HG02938 (cell line): ENCODE data around the gene ATP6V0E1.
A peak's percentile ranks its signal among the peaks of the same experiment; 100 is the strongest.
"Not testable (repeated sequence)": the region's sequence is repeated elsewhere in the genome, so short reads cannot be mapped to it uniquely, and the experiment has no call there.

ENCODE experiments used
- ATAC-seq: cut with Tn5 transposase; IDR thresholded peaks from one replicate; pipeline ENCODE4 v1.9.1; 2021; ENCODE audit warnings: mild to moderate bottlenecking, moderate library complexity; ENCODE audit not compliant: unreplicated experiment

The ATP6V0E1 gene

GRCh38 chr5:173032730-173033129, 49.2 kb downstream of the ATP6V0E1 start:
- ATAC-seq: no peak

- ATAC-seq: no peak
Observed at GRCh38 chr5:173033923-173034322, 50.4 kb downstream of the ATP6V0E1 start.

DNA sequence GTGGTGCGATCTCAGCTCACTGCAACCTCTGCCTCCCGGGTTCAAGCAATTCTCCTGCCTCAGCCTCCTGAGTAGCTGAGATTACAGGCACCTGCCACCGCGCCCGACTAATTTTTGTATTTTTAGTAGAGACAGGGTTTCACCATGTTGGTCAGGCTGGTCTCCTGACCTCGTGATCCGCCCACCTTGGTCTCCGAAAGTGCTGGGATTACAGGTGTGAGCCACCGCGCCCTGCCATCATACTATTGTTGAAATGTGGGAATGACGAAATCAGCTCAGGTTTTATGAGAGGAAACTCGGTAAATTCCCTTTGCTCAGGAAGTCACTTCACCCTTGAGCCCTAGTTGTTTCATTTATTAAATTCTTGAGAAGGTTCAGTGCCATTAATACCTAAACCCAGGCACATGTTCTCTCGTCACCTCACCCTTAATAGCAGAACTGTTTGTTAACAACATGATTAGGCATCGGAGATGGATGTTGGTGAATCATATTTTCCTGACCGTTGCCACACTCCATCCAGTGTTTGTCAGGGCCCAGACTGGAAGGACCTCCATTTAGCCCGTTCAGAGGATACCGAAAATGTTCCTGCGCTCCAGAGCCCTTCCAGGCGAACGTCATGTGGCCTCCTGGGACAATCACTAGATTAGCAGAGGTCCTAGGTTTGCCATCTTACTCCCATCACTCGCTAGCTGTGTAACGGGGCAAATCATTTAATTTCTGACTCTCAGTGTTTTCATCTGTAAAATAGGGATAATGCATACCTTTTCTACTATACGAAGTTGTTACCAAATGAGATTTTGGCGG, 52.5 kb downstream of the ATP6V0E1 start:
- peak; percentile 58 for ATAC-seq

DNA sequence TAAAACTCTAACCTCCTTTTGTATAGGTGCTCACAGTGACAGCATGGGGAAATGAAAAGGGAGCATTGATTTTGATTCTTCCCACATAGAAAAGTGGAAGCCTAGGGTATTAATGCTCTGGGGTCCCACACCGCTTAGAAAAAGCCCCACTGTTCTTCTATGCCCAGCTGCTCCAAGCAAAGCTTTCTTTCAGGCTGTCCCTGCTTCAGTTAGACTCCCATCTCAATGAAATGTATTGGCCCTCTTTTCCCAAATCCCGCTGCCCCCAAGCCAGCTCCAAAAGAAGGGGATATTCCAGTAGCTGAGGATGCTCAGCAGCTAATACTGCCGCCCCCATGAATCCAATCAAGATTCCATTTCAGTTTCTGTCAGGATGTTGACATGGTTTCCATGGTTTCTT, 55.6 kb downstream of the ATP6V0E1 start:
- ATAC-seq: no peak

GRCh38 chr5:173039964-173040363, 56.4 kb downstream of the ATP6V0E1 start:
- no peak for ATAC-seq

GRCh38 chr5:173041881-173042762, 58.6 kb downstream of the ATP6V0E1 start:
- no peak for ATAC-seq

DNA sequence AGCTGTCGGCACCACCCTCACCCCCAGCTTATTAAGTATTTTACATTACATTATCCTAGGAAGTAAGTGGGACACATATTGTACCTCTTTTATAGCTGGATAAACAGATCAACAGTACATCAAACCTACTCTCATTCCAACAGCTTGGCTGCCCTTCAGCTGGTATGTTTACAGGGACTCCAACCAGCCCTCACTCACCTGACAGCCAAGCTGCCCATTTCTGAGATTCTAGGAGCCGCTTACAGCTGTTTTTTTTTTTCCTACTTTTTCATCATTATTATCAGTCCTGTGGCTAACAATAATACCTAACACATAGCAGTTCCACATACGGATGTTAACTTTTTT, 59.2 kb downstream of the ATP6V0E1 start:
- no peak for ATAC-seq

- ATAC-seq: no peak
Observed at GRCh38 chr5:173045474-173045873, 61.9 kb downstream of the ATP6V0E1 start.

DNA sequence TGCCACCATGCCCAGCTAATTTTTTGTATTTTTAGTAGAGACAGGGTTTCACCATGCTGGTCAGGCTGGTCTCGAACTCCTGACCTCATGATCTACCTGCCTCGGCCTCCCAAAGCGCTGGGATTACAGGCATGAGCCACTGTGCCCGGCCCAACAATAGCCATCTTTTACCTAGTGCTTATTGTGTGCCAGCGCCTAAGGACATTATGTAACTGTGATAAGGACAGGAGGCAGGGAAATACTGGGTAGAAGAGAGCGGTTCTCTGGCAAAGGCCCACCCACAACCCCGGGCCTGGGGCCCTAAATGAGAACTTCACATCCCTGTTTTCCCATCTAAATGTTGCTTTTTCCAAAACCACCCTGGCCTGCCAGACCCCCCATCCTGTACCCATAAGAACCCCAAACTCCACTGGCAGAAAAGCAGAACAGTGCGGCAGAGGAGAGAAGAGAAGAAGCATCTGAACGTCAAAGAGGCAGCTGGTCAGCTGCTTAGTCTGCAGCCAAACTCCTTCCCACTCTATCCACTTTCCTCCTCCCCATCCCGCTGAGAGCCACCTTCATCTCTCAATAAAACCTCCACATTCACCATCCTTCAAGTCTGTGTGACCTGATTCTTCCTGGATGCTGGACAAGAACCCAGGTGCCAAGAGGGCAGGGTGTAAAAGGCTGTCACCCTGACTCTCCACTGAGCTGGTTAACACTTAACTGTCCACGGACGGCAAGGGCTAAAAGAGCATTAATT, 63.7 kb downstream of the ATP6V0E1 start:
- not testable (repeated sequence) for ATAC-seq

DNA sequence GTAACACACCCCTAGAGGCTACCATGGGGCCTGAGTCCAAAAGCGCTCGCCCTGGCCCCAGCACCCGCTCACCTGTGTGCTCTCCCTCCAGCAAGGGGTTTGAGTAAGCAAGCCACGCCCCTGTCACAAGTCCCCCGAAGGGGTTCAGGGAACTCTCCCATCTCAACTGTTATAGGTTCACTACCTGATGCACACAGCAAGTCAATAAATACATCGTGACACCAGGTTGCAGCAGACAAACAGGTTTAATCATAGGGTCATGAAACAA, 64.2 kb downstream of the ATP6V0E1 start:
- no peak for ATAC-seq

- ATAC-seq: no peak
Observed at GRCh38 chr5:173050791-173051190, 67.2 kb downstream of the ATP6V0E1 start.

GRCh38 chr5:173051746-173052145, 68.2 kb downstream of the ATP6V0E1 start:
- ATAC-seq: no peak

GRCh38 chr5:173053041-173053440, 69.5 kb downstream of the ATP6V0E1 start:
- ATAC-seq: no peak

DNA sequence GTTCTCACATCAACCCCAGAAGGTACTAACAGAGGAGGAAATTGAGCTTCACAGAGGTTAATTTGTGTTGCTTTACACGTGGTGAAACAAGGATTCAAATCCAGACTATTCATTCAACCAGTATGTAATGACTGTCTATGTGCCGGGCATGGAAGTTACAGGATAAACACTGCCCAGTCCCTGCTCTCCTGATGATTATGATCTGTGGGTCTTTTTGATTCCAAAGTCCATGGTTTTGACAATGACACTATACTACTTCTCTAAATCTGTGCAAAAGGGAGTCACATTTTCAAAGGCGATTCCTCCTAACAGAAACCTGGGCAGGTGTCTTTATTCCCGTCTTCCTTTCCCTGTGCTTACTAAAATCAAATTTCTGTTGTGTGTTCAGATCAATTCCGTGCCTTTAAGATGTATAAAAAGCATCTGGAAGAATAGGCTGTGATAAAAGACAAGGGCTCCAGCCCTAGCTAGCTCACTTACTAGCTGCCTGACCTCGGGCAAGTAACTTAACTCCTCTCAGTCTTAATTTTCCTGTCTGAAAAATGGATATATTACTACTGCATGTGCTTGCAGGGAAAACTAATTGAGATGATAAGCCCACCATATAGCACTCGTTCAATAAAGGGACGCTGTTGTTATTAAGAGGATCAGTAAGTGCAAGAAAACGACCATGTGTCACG, 71.6 kb downstream of the ATP6V0E1 start:
- ATAC-seq: no peak

DNA sequence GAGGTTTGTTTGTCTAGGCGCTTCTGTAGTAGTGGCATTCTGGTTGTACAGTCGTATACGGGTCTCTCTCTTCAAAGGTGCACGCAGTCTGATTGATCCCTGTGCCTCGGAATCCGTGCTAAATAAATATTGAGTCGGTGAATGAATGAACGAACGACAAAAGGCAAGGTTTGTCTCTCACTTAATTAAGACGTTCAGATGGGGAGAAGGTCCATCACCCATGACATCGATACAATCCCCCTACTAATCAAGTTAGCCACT, 72.1 kb downstream of the ATP6V0E1 start:
- no peak for ATAC-seq

GRCh38 chr5:173055983-173056782, 72.6 kb downstream of the ATP6V0E1 start, which contains the start of gene CREBRF:
TSS of gene CREBRF (plus strand) at chr5:173056352. CDS start at chr5:173080776, 24,424 bp downstream.
- ATAC-seq: peak; percentile 60

GRCh38 chr5:173056783-173057061, 73.2 kb downstream of the ATP6V0E1 start:
- ATAC-seq: peak; percentile 23

DNA sequence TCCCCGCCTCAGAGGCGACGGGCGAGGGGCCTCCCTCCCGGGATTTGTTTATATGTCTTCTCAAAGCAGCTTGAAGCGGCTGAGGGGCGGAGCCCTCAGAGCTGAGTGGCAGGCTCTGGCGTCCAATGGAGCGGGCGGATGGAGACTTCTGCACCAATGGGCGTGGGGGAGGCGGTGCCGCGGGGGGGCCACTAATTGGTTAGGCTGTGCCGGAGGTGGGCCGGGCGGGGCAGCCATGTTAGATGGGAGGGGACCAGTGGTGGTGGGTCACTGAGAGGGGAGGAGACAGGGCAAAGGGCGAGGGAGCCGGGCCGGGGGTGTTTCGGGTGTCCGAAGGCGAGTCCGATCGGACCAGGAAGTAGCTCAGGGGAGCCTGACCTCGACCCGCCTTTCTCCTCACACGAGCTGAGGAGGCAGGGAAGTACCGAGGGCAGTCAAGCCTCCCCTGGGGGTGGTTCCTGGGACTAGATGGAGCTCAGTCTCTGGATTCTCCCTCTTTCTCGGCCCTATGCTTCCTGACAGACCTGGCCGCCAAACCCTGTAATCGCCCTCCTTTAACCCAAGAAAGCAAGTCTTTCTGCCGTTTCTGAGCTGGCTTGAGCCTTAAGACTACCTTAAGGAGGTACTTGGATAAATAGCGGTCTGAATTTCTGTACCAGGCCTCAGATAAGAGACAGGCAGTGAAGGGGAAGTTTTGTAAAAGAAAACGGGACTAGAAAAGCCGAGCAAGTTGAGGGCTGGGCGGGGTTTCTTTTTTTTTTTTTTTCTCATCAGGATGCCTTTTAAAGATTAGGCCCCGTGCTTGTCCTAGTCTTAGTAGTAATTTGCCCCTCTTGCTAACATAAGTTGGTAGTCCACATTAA, 73.7 kb downstream of the ATP6V0E1 start:
- ATAC-seq: peak; percentile 78

GRCh38 chr5:173062141-173062540, 78.6 kb downstream of the ATP6V0E1 start:
- no peak for ATAC-seq

DNA sequence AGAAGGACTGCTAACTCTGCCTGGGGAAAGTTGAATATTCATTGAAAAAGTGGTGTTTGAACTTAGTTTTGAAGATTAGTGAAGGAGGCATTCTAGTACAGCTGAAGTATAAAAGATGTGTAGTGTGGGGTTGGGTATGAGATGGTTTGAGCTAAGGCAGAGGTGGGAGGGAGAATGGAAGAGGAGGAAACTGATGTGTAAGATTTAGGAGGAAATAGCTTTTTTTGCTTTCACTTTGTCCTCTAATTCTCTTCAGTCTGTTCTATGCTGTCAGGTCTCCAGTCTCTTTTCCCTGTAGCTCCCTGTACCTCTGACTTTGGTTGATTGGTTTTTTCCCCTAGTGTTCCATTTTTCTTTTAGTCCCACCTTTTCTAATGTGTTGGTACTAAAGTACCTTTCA, 81.6 kb downstream of the ATP6V0E1 start:
- no peak for ATAC-seq
